CD14-positive monocyte (primary cell): ENCODE data around the gene KIF21A. TPM values are rescaled to one million over a fixed set of nuclear protein-coding genes. Genes with fewer than 3 reads are reported as not detected.

Source experiments
- DNase-seq, 3 donors: peaks; one replicate each; pipeline ENCODE4 v3.0.0-alpha.2; 2011 to 2022
- H2AFZ ChIP-seq: 2 replicates; pipeline ENCODE4 v1.6.0; 2012; ENCODE audit warnings: mild to moderate bottlenecking, low read depth, low read length, inconsistent platforms; ENCODE audit not compliant: insufficient read depth, poor library complexity, severe bottlenecking
- H3K27ac ChIP-seq, 2 donors: 1 replicate in 1 of 2; 2 replicates in 1 of 2; pipeline ENCODE4 v1.5.1; 2012 to 2013; ENCODE audit warnings: low read length in 2 of 2, control low read depth in 1 of 2, inconsistent platforms in 1 of 2, low read depth in 1 of 2, mild to moderate bottlenecking in 1 of 2
- H3K27me3 ChIP-seq, 2 donors: one replicate each; pipeline versions ENCODE4 v1.6.0 to v1.6.1; 2011 to 2013; ENCODE audit warnings: low read length in 2 of 2; ENCODE audit not compliant: control insufficient read depth in 2 of 2, insufficient read depth in 2 of 2
- H3K36me3 ChIP-seq, 2 donors: replicated peaks in 1 of 2; 1 replicate in 1 of 2; 2 replicates in 1 of 2; pipeline versions ENCODE4 v1.5.1 to v1.6.1; 2012 to 2013; ENCODE audit warnings: low read length in 2 of 2, control low read depth in 1 of 2, inconsistent platforms in 1 of 2, mild to moderate bottlenecking in 1 of 2; ENCODE audit not compliant: insufficient read depth in 2 of 2, control insufficient read depth in 1 of 2
- H3K4me1 ChIP-seq, 2 donors: 1 replicate in 1 of 2; 2 replicates in 1 of 2; pipeline versions ENCODE4 v1.5.1 to v1.6.1; 2012 to 2013; ENCODE audit warnings: low read length in 2 of 2, control low read depth in 1 of 2, inconsistent platforms in 1 of 2, mild to moderate bottlenecking in 1 of 2, moderate library complexity in 1 of 2; ENCODE audit not compliant: insufficient read depth in 2 of 2, control insufficient read depth in 1 of 2
- H3K4me2 ChIP-seq: replicated peaks from 2 replicates; pipeline ENCODE3; 2012; ENCODE audit warnings: low read length, moderate library complexity, mild to moderate bottlenecking; ENCODE audit not compliant: poor library complexity, severe bottlenecking; ENCODE audit errors: extremely low read depth
- H3K4me3 ChIP-seq, 3 experiments: fragments of 200-600 bp in 1 of 3; sonication (generic) in 1 of 3; replicated peaks in 1 of 3; 1 replicate in 2 of 3; 2 replicates in 1 of 3; pipeline ENCODE4 v1.5.1; 2011 to 2013; ENCODE audit warnings: low read length in 3 of 3, mild to moderate bottlenecking in 3 of 3, control low read depth in 2 of 3, low read depth in 2 of 3, inconsistent platforms in 1 of 3, moderate library complexity in 1 of 3
- H3K79me2 ChIP-seq: 2 replicates; pipeline ENCODE4 v1.6.0; 2012; ENCODE audit warnings: mild to moderate bottlenecking, control low read depth, inconsistent platforms, low read length, moderate library complexity; ENCODE audit not compliant: insufficient read depth
- H3K9ac ChIP-seq: 2 replicates; pipeline ENCODE4 v1.6.0; 2017; ENCODE audit warnings: low read length, mild to moderate bottlenecking; ENCODE audit not compliant: insufficient read depth, poor library complexity, severe bottlenecking
- H3K9me3 ChIP-seq, 2 donors: replicated peaks in 1 of 2; 1 replicate in 1 of 2; 2 replicates in 1 of 2; pipeline versions ENCODE4 v1.5.1 to v1.6.1; 2012 to 2013; ENCODE audit warnings: low read length in 2 of 2, control low read depth in 1 of 2; ENCODE audit not compliant: control insufficient read depth in 1 of 2, insufficient read depth in 1 of 2
- H4K20me1 ChIP-seq: 2 replicates; pipeline ENCODE4 v1.6.0; 2012; ENCODE audit warnings: mild to moderate bottlenecking, low read length, control low read depth, moderate library complexity; ENCODE audit not compliant: insufficient read depth
- H3K27ac Mint-ChIP-seq, 7 donors: one replicate each; pipeline ENCODE4 v1.8.0; 2020; ENCODE audit warnings: mild to moderate bottlenecking in 7 of 7, mixed read lengths in 7 of 7, moderate library complexity in 6 of 7, inconsistent platforms in 2 of 7
- H3K27me3 Mint-ChIP-seq, 3 donors: one replicate each; pipeline ENCODE4 v1.8.0; 2021 to 2022; ENCODE audit warnings: low read depth in 3 of 3, mild to moderate bottlenecking in 3 of 3, mixed read lengths in 3 of 3, moderate library complexity in 3 of 3, inconsistent platforms in 1 of 3
- H3K36me3 Mint-ChIP-seq, 2 donors: one replicate each; pipeline ENCODE4 v1.8.0; 2020; ENCODE audit warnings: mixed read lengths in 2 of 2, inconsistent platforms in 1 of 2, mild to moderate bottlenecking in 1 of 2
- H3K4me1 Mint-ChIP-seq: one replicate; pipeline ENCODE4 v1.8.0; 2020; ENCODE audit warnings: mild to moderate bottlenecking, mixed read lengths
- H3K4me3 Mint-ChIP-seq, 2 donors: one replicate each; pipeline ENCODE4 v1.8.0; 2020; ENCODE audit warnings: mild to moderate bottlenecking in 2 of 2, mixed read lengths in 2 of 2, moderate library complexity in 1 of 2
- H3K9me3 Mint-ChIP-seq, 7 donors: one replicate each; pipeline ENCODE4 v1.8.0; 2020 to 2022; ENCODE audit warnings: mixed read lengths in 7 of 7, mild to moderate bottlenecking in 6 of 7, moderate library complexity in 6 of 7, inconsistent platforms in 2 of 7
- CTCF ChIP-seq: fragments of 200-600 bp; IDR thresholded peaks from one replicate; pipeline ENCODE4 v1.8.0; 2022; ENCODE audit warnings: antibody characterized with exemption, mild to moderate bottlenecking
- WGBS: methylation state at CpG from one replicate; pipeline ENCODE4 v1.1.5; 2013; ENCODE audit warnings: missing lambda C conversion rate; ENCODE audit not compliant: insufficient coverage; 5-methylcytosine and 5-hydroxymethylcytosine counted together
- intact Hi-C, 2 donors: fragments of 100-400 bp; cut with micrococcal nuclease; formaldehyde crosslinking; loops; one replicate each; pipeline versions ENCODE4 v1.15.0 to v1.15.1; 2023
- polyA plus RNA-seq, 3 donors: library from polyadenylated mRNA; depleted of rRNA in 1 of 3; unstranded in 2 of 3; stranded (reverse) in 1 of 3; fragments of 300-500 nt in 2 of 3; fragments of >200 nt in 1 of 3; fragmentation: Illumina TruSeq in 2 of 3; gene quantifications; 1 replicate in 2 of 3; 2 replicates in 1 of 3; pipeline ENCODE4 v1.2.3, GENCODE V29; 2012 to 2021

The KIF21A gene
- polyA plus RNA-seq, 3 donors, result 0.03 to 0.05 TPM; not detected in 1

GRCh38 chr12:39364196-39364595 is 78.7 kb downstream of the KIF21A start:
- Histone ChIP-seq H3K27ac (no peak overlapping the region), H3K4me3 (no peak overlapping the region), H2AFZ (no peak overlapping the region), H3K36me3 (no peaks in the 10 kb centered on the region), H3K79me2 (no peaks in the 10 kb centered on the region), H4K20me1 (no peaks in the 10 kb centered on the region), H3K4me2 (no peak overlapping the region), H3K27me3 (no peaks in the 10 kb centered on the region), H3K9me3 (no peaks in the 10 kb centered on the region), H3K9ac (no peak overlapping the region), H3K4me1 (no peaks in the 10 kb centered on the region)
- no peak for DNase-seq
- Mint-ChIP-seq H3K36me3 (no peaks in the 10 kb centered on the region), H3K9me3 (peaks cover 0 to 8% (median 0%) of the 10 kb centered on the region in 7 donors), H3K27ac (no peak overlapping the region), H3K4me3 (no peak overlapping the region), H3K27me3 (no peaks in the 10 kb centered on the region), H3K4me1 (no peaks in the 10 kb centered on the region)
- intact Hi-C loops, result no loop called here
- WGBS, result no CpG with 5 or more reads among the region's 2 CpGs
- no peak for TF ChIP-seq CTCF

GRCh38 chr12:39359645-39360044 is 83.3 kb downstream of the KIF21A start:
- Mint-ChIP-seq H3K4me1 (no peaks in the 10 kb centered on the region), H3K27me3 (no peaks in the 10 kb centered on the region), H3K9me3 (peaks cover 0 to 5% (median 0%) of the 10 kb centered on the region in 7 donors), H3K36me3 (no peaks in the 10 kb centered on the region), H3K27ac (no peak overlapping the region), H3K4me3 (no peak overlapping the region)
- no peaks in the 10 kb centered on the region for H4K20me1 ChIP-seq
- no peak overlapping the region for H3K9ac ChIP-seq
- TF ChIP-seq CTCF, result no peak
- intact Hi-C loops, result no loop called here
- no peaks in the 10 kb centered on the region for H3K4me1 ChIP-seq
- no peak overlapping the region for H3K4me3 ChIP-seq
- H3K4me2 ChIP-seq, result no peak overlapping the region
- no peaks in the 10 kb centered on the region for H3K36me3 ChIP-seq
- no peak for DNase-seq
- no CpG with 5 or more reads among the region's 2 CpGs for WGBS
- H3K79me2 ChIP-seq, result no peaks in the 10 kb centered on the region
- H2AFZ ChIP-seq, result no peak overlapping the region
- no peaks in the 10 kb centered on the region for H3K27me3 ChIP-seq
- no peaks in the 10 kb centered on the region for H3K9me3 ChIP-seq
- H3K27ac ChIP-seq, result no peak overlapping the region
